K562 (cell line): ENCODE measurements around the gene MARCHF3.

Experiments
- ATF1 ChIP-seq, 2 experiments: fragments of 450-650 bp in 1 of 2; IDR thresholded peaks; 2 replicates each; pipeline ENCODE4 v1.6.1; 2016; ENCODE audit warnings: missing compliant biosample characterization in 1 of 2, missing genetic modification characterization in 1 of 2
- CREBBP ChIP-seq: IDR thresholded peaks from one replicate; pipeline ENCODE4 v1.6.1; 2012; ENCODE audit warnings: low read depth, mild to moderate bottlenecking, control low read depth, inconsistent platforms, low read length
- ILK ChIP-seq: fragments of 450-650 bp; IDR thresholded peaks from 2 replicates; pipeline ENCODE4 v1.6.1; 2016; ENCODE audit warnings: missing genetic modification characterization, low read depth, mild to moderate bottlenecking, missing compliant biosample characterization, moderate library complexity, borderline replicate concordance
- MAFK ChIP-seq: IDR thresholded peaks from 2 replicates; pipeline ENCODE4 v1.6.1; 2011; ENCODE audit warnings: low read length, improper control_type of control experiment
- PPARD ChIP-seq: fragments of 250-450 bp; sonication (Bioruptor Pico); IDR thresholded peaks from 2 replicates; pipeline ENCODE4 v1.8.0; 2022; ENCODE audit warnings: inconsistent platforms, mild to moderate bottlenecking, moderate library complexity
- RBM14 ChIP-seq: fragments of 200-400 bp; formaldehyde crosslinking; IDR thresholded peaks from 2 replicates; pipeline ENCODE4 v1.6.1; 2018; ENCODE audit warnings: low read depth, mild to moderate bottlenecking, low read length, moderate library complexity, borderline replicate concordance; ENCODE audit not compliant: insufficient read depth
- SMAD4 ChIP-seq: fragments of 250-450 bp; sonication (Bioruptor Pico); conservative IDR thresholded peaks from 2 replicates; pipeline ENCODE4 v1.8.0; 2021; ENCODE audit warnings: inconsistent platforms, mild to moderate bottlenecking, moderate library complexity
- TBL1XR1 ChIP-seq, 2 experiments: IDR thresholded peaks; 2 replicates each; pipeline ENCODE4 v1.6.1; 2012; ENCODE audit warnings: improper control_type of control experiment in 2 of 2, low read length in 2 of 2, mild to moderate bottlenecking in 1 of 2
- TCFL5 ChIP-seq: fragments of 250-450 bp; sonication (Bioruptor Pico); conservative IDR thresholded peaks from 2 replicates; pipeline ENCODE4 v1.6.1; 2021; ENCODE audit warnings: mild to moderate bottlenecking, moderate library complexity, matching md5 sums
- ZNF134 ChIP-seq: fragments of 250-450 bp; sonication (Bioruptor Pico); conservative IDR thresholded peaks from 2 replicates; pipeline ENCODE4 v1.4.0; 2020
- TF ChIP-seq, protein P1 (sequence below), 3 experiments: IDR thresholded peaks in 2 of 3; conservative IDR thresholded peaks in 1 of 3; 2 replicates each; pipeline ENCODE4 v1.5.1; 2011 to 2012; ENCODE audit warnings: low read length in 3 of 3, mild to moderate bottlenecking in 3 of 3, control low read depth in 2 of 3, improper control_type of control experiment in 1 of 3, inconsistent platforms in 1 of 3, low read depth in 1 of 3, mixed read lengths in 1 of 3, moderate library complexity in 1 of 3; ENCODE audit not compliant: insufficient read depth in 2 of 3
- TF ChIP-seq, protein P2 (sequence below): fragments of 450-650 bp; IDR thresholded peaks from 2 replicates; pipeline ENCODE4 v1.7.1; 2018; ENCODE audit warnings: mild to moderate bottlenecking, low read depth; ENCODE audit not compliant: partially characterized antibody
- TF ChIP-seq, protein P3 (sequence below): sonication (generic); formaldehyde crosslinking; IDR thresholded peaks from 2 replicates; pipeline ENCODE4 v1.9.0; 2022; ENCODE audit warnings: mild to moderate bottlenecking, missing genetic modification reagents

DNA sequence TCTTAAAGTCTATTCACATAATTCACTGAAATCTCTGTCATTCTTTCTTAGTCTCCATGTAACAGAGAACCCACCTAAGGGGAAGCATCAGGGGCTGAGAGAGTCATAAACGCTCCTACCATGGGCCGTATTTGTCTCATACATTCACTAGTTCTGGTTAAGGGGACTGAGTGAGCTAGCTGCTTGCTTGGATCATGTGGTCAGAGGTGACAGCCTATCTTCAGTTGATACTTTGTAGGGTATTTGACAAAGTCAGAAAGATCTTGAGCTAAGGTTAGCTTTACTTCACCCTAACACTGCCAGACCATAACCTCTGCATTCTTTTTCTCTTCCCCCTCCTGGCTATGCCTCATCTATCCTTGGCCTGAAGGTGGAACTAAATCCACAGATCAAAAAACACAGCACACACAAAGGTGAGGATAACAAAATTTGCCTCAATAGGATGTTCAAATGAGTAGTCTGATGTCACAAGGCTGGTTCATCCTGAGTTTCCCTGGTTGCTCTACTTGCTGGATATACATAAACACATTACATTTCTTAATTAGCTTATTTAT, 66.5 kb downstream of the MARCHF3 start:
- TF ChIP-seq, protein P1, sequence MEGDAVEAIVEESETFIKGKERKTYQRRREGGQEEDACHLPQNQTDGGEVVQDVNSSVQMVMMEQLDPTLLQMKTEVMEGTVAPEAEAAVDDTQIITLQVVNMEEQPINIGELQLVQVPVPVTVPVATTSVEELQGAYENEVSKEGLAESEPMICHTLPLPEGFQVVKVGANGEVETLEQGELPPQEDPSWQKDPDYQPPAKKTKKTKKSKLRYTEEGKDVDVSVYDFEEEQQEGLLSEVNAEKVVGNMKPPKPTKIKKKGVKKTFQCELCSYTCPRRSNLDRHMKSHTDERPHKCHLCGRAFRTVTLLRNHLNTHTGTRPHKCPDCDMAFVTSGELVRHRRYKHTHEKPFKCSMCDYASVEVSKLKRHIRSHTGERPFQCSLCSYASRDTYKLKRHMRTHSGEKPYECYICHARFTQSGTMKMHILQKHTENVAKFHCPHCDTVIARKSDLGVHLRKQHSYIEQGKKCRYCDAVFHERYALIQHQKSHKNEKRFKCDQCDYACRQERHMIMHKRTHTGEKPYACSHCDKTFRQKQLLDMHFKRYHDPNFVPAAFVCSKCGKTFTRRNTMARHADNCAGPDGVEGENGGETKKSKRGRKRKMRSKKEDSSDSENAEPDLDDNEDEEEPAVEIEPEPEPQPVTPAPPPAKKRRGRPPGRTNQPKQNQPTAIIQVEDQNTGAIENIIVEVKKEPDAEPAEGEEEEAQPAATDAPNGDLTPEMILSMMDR (IDR thresholded peaks at IDR 0.05 in 2 of 3, conservative IDR thresholded peaks at IDR 0.05 in 1 of 3; ENCODE audit: insufficient read depth in 2 of 3, low read depth in 1 of 3, low read length in 3 of 3) = peak in 2 of 3 experiments; percentile 5 to 32; a peak in 3 of 6 replicates
- TF ChIP-seq ZNF134 (no peak), RBM14 (no peak), MAFK (no peak), SMAD4 (CRISPR knock-in tag) (no peak), TCFL5 (CRISPR knock-in tag) (no peak), ILK (tag) (no peak), PPARD (CRISPR knock-in tag) (no peak), TBL1XR1 (IDR thresholded peaks at IDR 0.05; ENCODE audit: low read length in 2 of 2) (no peak), ATF1 (CRISPR knock-in tag; IDR thresholded peaks at IDR 0.05) (no peak), ATF1 (tag; IDR thresholded peaks at IDR 0.05) (no peak), CREBBP (no peak)
- TF ChIP-seq, protein P2, sequence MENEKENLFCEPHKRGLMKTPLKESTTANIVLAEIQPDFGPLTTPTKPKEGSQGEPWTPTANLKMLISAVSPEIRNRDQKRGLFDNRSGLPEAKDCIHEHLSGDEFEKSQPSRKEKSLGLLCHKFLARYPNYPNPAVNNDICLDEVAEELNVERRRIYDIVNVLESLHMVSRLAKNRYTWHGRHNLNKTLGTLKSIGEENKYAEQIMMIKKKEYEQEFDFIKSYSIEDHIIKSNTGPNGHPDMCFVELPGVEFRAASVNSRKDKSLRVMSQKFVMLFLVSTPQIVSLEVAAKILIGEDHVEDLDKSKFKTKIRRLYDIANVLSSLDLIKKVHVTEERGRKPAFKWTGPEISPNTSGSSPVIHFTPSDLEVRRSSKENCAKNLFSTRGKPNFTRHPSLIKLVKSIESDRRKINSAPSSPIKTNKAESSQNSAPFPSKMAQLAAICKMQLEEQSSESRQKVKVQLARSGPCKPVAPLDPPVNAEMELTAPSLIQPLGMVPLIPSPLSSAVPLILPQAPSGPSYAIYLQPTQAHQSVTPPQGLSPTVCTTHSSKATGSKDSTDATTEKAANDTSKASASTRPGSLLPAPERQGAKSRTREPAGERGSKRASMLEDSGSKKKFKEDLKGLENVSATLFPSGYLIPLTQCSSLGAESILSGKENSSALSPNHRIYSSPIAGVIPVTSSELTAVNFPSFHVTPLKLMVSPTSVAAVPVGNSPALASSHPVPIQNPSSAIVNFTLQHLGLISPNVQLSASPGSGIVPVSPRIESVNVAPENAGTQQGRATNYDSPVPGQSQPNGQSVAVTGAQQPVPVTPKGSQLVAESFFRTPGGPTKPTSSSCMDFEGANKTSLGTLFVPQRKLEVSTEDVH = no peak
- TF ChIP-seq, protein P3, sequence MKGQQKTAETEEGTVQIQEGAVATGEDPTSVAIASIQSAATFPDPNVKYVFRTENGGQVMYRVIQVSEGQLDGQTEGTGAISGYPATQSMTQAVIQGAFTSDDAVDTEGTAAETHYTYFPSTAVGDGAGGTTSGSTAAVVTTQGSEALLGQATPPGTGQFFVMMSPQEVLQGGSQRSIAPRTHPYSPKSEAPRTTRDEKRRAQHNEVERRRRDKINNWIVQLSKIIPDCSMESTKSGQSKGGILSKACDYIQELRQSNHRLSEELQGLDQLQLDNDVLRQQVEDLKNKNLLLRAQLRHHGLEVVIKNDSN (CRISPR knock-in tag) = no peak
